ENCODE measurements around the gene CC2D1B. TPM values are rescaled to one million over a fixed set of nuclear protein-coding genes. Genes with fewer than 3 reads are reported as not detected.

Gene CC2D1B
- total and polyA plus RNA-seq, 2 of the 4 experiments (the other 2 are of a cell fraction), result 16.9 to 17.2 TPM

DNA sequence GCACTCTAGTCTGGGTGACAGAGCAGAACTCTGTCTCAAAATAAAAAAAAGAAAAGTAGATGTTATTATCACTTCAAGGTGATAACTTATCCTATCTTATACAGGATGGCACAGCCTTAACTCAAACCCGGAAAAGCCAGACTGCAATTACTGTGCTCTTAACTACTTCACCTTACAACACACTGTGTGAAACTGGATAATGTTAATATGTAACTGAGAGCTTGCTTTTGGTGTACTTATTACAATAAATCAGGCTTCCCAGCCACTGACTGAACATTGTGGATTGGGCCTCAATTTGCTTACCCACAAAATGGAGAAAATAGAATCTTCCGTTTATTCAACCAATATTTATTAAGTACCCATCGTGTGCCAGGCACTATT lies 36.8 kb upstream of the CC2D1B start:
- Histone ChIP-seq H4K5ac (ENCODE audit: low read depth, low read length) (no peak overlapping the region), H2BK5ac (ENCODE audit: low read depth, low read length, poor library complexity, severe bottlenecking) (no peak overlapping the region), H3K4me2 (ENCODE audit: low read depth, low read length) (peak overlapping the region; percentile 94; the same call in 1 of the 2 replicates), H3K9me1 (ENCODE audit: insufficient read depth, low read length) (no peaks in the 10 kb centered on the region), H2BK15ac (ENCODE audit: low read depth, low read length) (no peak overlapping the region), H3K79me1 (ENCODE audit: low read depth in 1 of 2, low read length in 2 of 2) (peaks cover 5 to 40% of the 10 kb centered on the region in 2 experiments), H2AK9ac (replicated peaks; ENCODE audit: low read depth, low read length, poor library complexity) (no peak overlapping the region), H3K14ac (replicated peaks; ENCODE audit: low read depth, low read length) (no peak overlapping the region), H2BK120ac (ENCODE audit: low read depth, low read length) (no peak overlapping the region), H3K36me3 (ENCODE audit: control insufficient read depth, insufficient read depth, low read length) (no peaks in the 10 kb centered on the region), H3K4me3 (ENCODE audit: insufficient read depth, low read depth, low read length) (no peak overlapping the region), H2AFZ (replicated peaks; ENCODE audit: low read length, poor library complexity) (no peak overlapping the region), H2BK20ac (ENCODE audit: low read depth, low read length) (no peak overlapping the region), H3K9ac (ENCODE audit: low read depth, low read length) (peak overlapping the region; percentile 36; the same call in 1 of the 2 replicates), H3K9me3 (ENCODE audit: control insufficient read depth, insufficient read depth, low read length) (no peaks in the 10 kb centered on the region), H3K27ac (ENCODE audit: insufficient read depth, low read length) (no peak overlapping the region), H2AK5ac (ENCODE audit: low read depth, low read length) (no peak overlapping the region), H3K4ac (ENCODE audit: low read depth, low read length) (no peak overlapping the region), H3K56ac (ENCODE audit: extremely low read depth, insufficient read depth, low read length) (no peak overlapping the region), H4K8ac (ENCODE audit: low read depth in 2 of 2, low read length in 2 of 2) (peak overlapping the region in 1 of 2 experiments; percentile 40; a peak in 1 of 4 replicates), H4K91ac (ENCODE audit: insufficient read depth, low read depth, low read length) (no peak overlapping the region), H3K18ac (ENCODE audit: low read depth, low read length) (no peak overlapping the region), H4K20me1 (ENCODE audit: insufficient read depth, low read length) (no peaks in the 10 kb centered on the region), H3K4me1 (ENCODE audit: control insufficient read depth, insufficient read depth, low read length) (no peaks in the 10 kb centered on the region), H3K27me3 (ENCODE audit: control insufficient read depth, insufficient read depth, low read length) (no peaks in the 10 kb centered on the region), H3K23ac (ENCODE audit: low read depth, low read length) (0 out of 2 replicates have a peak overlapping the region, but pooled peaks have one; percentile 38)
- no peak for TF ChIP-seq CEBPB (IDR thresholded peaks at IDR 0.05; ENCODE audit: low read depth, low read length)
- no peak for TF ChIP-seq USF2 (IDR thresholded peaks at IDR 0.05; ENCODE audit: low read depth, low read length)
- no peak for TF ChIP-seq MXI1 (IDR thresholded peaks at IDR 0.05; ENCODE audit: borderline replicate concordance, low read depth, low read length)
- no peak for TF ChIP-seq POLR2A (IDR thresholded peaks at IDR 0.05; ENCODE audit: low read depth, low read length)
- TF ChIP-seq MAFK (IDR thresholded peaks at IDR 0.05; ENCODE audit: low read depth, low read length), result no peak
- no peak for TF ChIP-seq BHLHE40 (IDR thresholded peaks at IDR 0.05; ENCODE audit: low read depth, low read length)
- TF ChIP-seq NFE2L2 (IDR thresholded peaks at IDR 0.05; ENCODE audit: low read depth, low read length), result no peak
- no peak for TF ChIP-seq RCOR1 (IDR thresholded peaks at IDR 0.05; ENCODE audit: insufficient replicate concordance, low read length)
- in situ Hi-C loops (cut with MboI; ENCODE audit: low sequenced_read_pairs), result loop anchor here (10.0 kb wide), 1 partner anchor 282 kb away; no protein-coding TSS in a partner anchor
- BruUV-seq (replicated peaks), result no TSS peak
- ATAC-seq (ENCODE audit: low read depth) (no peak), DNase-seq (no peak)
- dilution Hi-C loops (cut with HindIII; ENCODE audit: low sequenced_read_pairs, unreplicated experiment), result no loop called here
- intact Hi-C loops (cut with micrococcal nuclease), result no loop called here
- CTCF ChIA-PET, result interaction anchor here (0.6 kb wide), 1 partner anchor 70 kb away, joined by 3 read pairs; no protein-coding TSS in a partner anchor
- POLR2A ChIA-PET (ENCODE audit: unreplicated experiment), result no interaction called here
- WGBS, 2 experiments (ENCODE audit: extremely low coverage in 2 of 2, insufficient read length in 1 of 2), result no CpG with 5 or more reads among the region's 3 CpGs

All from IMR-90 (cell line).